Dendritic cell treated with granulocyte-macrophage colony-stimulating factor and Interleukin-4, amounts not matched to agents 40 ng/mL and 50 ng/mL, for 4 days (primary cell): ENCODE data around the gene MAMSTR.
"Not testable (repeated sequence)": the region's sequence is repeated elsewhere in the genome, so short reads cannot be mapped to it uniquely, and the experiment has no call there.

Experiments used
- H3K27ac Mint-ChIP-seq: one replicate; pipeline ENCODE4 v1.8.0; 2022; ENCODE audit warnings: mild to moderate bottlenecking, mixed read lengths
- H3K27me3 Mint-ChIP-seq: one replicate; pipeline ENCODE4 v1.8.0; 2022; ENCODE audit warnings: mild to moderate bottlenecking, mixed read lengths
- H3K36me3 Mint-ChIP-seq: one replicate; pipeline ENCODE4 v1.8.0; 2022; ENCODE audit warnings: low read depth, mixed read lengths
- H3K4me1 Mint-ChIP-seq: one replicate; pipeline ENCODE4 v1.8.0; 2022; ENCODE audit warnings: low read depth, mixed read lengths
- H3K4me3 Mint-ChIP-seq: one replicate; pipeline ENCODE4 v1.8.0; 2022; ENCODE audit warnings: mild to moderate bottlenecking, moderate library complexity, mixed read lengths
- H3K9me3 Mint-ChIP-seq: one replicate; pipeline ENCODE4 v1.8.0; 2022; ENCODE audit warnings: mixed read lengths
- intact Hi-C: fragments of 100-400 bp; cut with micrococcal nuclease; formaldehyde crosslinking; loops from one replicate; pipeline ENCODE4 v1.15.0; 2022

The MAMSTR gene

GRCh38 chr19:48696353-48697010 is 23.0 kb downstream of the MAMSTR start:
- Mint-ChIP-seq H3K27me3 (peaks cover 41% of the 10 kb centered on the region), H3K4me3 (peak overlapping the region; percentile 53), H3K36me3 (no peaks in the 10 kb centered on the region), H3K27ac (peak overlapping the region; percentile 35), H3K4me1 (peaks cover 17% of the 10 kb centered on the region), H3K9me3 (no peaks in the 10 kb centered on the region)
- intact Hi-C loops: no loop called here

GRCh38 chr19:48695743-48696352 is 23.7 kb downstream of the MAMSTR start, which contains the start of gene FUT2:
Gene FUT2, plus strand, starts transcription at chr19:48695971. Its CDS starts 6,986 bp downstream, at chr19:48702957.
- intact Hi-C loops: no loop called here
- peaks cover 41% of the 10 kb centered on the region for H3K27me3 Mint-ChIP-seq
- no peaks in the 10 kb centered on the region for H3K9me3 Mint-ChIP-seq
- H3K4me1 Mint-ChIP-seq: peaks cover 17% of the 10 kb centered on the region
- H3K27ac Mint-ChIP-seq: peak within 1 kb of the TSS; percentile 35
- H3K4me3 Mint-ChIP-seq: peak within 1 kb of the TSS; percentile 53
- no peaks in the 10 kb centered on the region for H3K36me3 Mint-ChIP-seq

GRCh38 chr19:48693629-48694028 is 25.9 kb downstream of the MAMSTR start:
- H3K4me3 Mint-ChIP-seq, H3K27ac Mint-ChIP-seq, H3K36me3 Mint-ChIP-seq, intact Hi-C loops, H3K9me3 Mint-ChIP-seq: not testable (repeated sequence)
- H3K27me3 Mint-ChIP-seq: peaks cover 41% of the 10 kb centered on the region
- H3K4me1 Mint-ChIP-seq: peaks cover 17% of the 10 kb centered on the region

GRCh38 chr19:48689449-48689848 is 30.1 kb downstream of the MAMSTR start:
- H3K27ac Mint-ChIP-seq: no peak overlapping the region
- intact Hi-C loops: no loop called here
- no peaks in the 10 kb centered on the region for H3K4me1 Mint-ChIP-seq

GRCh38 chr19:48687776-48688175 is 31.7 kb downstream of the MAMSTR start:
- Mint-ChIP-seq H3K4me3 (no peak overlapping the region), H3K27ac (no peak overlapping the region), H3K4me1 (no peaks in the 10 kb centered on the region), H3K36me3 (no peaks in the 10 kb centered on the region), H3K27me3 (peaks cover 4% of the 10 kb centered on the region), H3K9me3 (no peaks in the 10 kb centered on the region)
- intact Hi-C loops: no loop called here

More at GRCh38 chr19:48689449-48689848, 30.1 kb downstream of the MAMSTR start:
- H3K27me3 Mint-ChIP-seq: peaks cover 4% of the 10 kb centered on the region
- H3K36me3 Mint-ChIP-seq: no peaks in the 10 kb centered on the region
- H3K9me3 Mint-ChIP-seq: no peaks in the 10 kb centered on the region
- H3K4me3 Mint-ChIP-seq: no peak overlapping the region

- H3K4me1 Mint-ChIP-seq, H3K4me3 Mint-ChIP-seq, H3K27me3 Mint-ChIP-seq, H3K36me3 Mint-ChIP-seq, H3K27ac Mint-ChIP-seq, intact Hi-C loops, H3K9me3 Mint-ChIP-seq: not testable (repeated sequence)
Observed at GRCh38 chr19:48686637-48687036, 32.9 kb downstream of the MAMSTR start.

GRCh38 chr19:48686088-48686487 is 33.4 kb downstream of the MAMSTR start:
- Mint-ChIP-seq H3K4me1 (no peaks in the 10 kb centered on the region), H3K9me3 (no peaks in the 10 kb centered on the region), H3K36me3 (no peaks in the 10 kb centered on the region), H3K4me3 (no peak overlapping the region), H3K27ac (no peak overlapping the region), H3K27me3 (peaks cover 4% of the 10 kb centered on the region)
- intact Hi-C loops: no loop called here

- Mint-ChIP-seq H3K27ac (no peak overlapping the region), H3K4me3 (no peak overlapping the region), H3K4me1 (no peaks in the 10 kb centered on the region), H3K27me3 (peaks cover 4% of the 10 kb centered on the region), H3K9me3 (no peaks in the 10 kb centered on the region), H3K36me3 (no peaks in the 10 kb centered on the region)
- intact Hi-C loops: no loop called here
Observed at GRCh38 chr19:48685583-48685982, 33.9 kb downstream of the MAMSTR start.

- no peaks in the 10 kb centered on the region for H3K9me3 Mint-ChIP-seq
- H3K27me3 Mint-ChIP-seq: peaks cover 4% of the 10 kb centered on the region
- no peaks in the 10 kb centered on the region for H3K36me3 Mint-ChIP-seq
- intact Hi-C loops: no loop called here
- no peak overlapping the region for H3K27ac Mint-ChIP-seq
- no peaks in the 10 kb centered on the region for H3K4me1 Mint-ChIP-seq
- H3K4me3 Mint-ChIP-seq: peak overlapping the region; percentile 13
Observed at GRCh38 chr19:48683349-48683748, 36.2 kb downstream of the MAMSTR start.

- intact Hi-C loops: no loop called here
- Mint-ChIP-seq H3K9me3 (no peaks in the 10 kb centered on the region), H3K4me3 (no peak overlapping the region), H3K36me3 (no peaks in the 10 kb centered on the region), H3K27ac (no peak overlapping the region), H3K27me3 (peaks cover 6% of the 10 kb centered on the region), H3K4me1 (no peaks in the 10 kb centered on the region)
Observed at GRCh38 chr19:48681127-48681470, 38.4 kb downstream of the MAMSTR start.

GRCh38 chr19:48680436-48681126 is 38.9 kb downstream of the MAMSTR start:
- Mint-ChIP-seq H3K27ac (no peak overlapping the region), H3K4me1 (peaks cover 1% of the 10 kb centered on the region), H3K4me3 (no peak overlapping the region), H3K9me3 (no peaks in the 10 kb centered on the region), H3K27me3 (peaks cover 8% of the 10 kb centered on the region), H3K36me3 (no peaks in the 10 kb centered on the region)
- intact Hi-C loops: no loop called here

- H3K4me3 Mint-ChIP-seq, H3K27me3 Mint-ChIP-seq, H3K36me3 Mint-ChIP-seq, H3K4me1 Mint-ChIP-seq, H3K9me3 Mint-ChIP-seq, intact Hi-C loops, H3K27ac Mint-ChIP-seq: not testable (repeated sequence)
Observed at GRCh38 chr19:48680006-48680405, 39.5 kb downstream of the MAMSTR start.

GRCh38 chr19:48678201-48678600 is 41.3 kb downstream of the MAMSTR start:
- Mint-ChIP-seq H3K27me3 (peaks cover 22% of the 10 kb centered on the region), H3K36me3 (no peaks in the 10 kb centered on the region), H3K4me3 (no peak overlapping the region), H3K27ac (no peak overlapping the region), H3K4me1 (peaks cover 15% of the 10 kb centered on the region), H3K9me3 (no peaks in the 10 kb centered on the region)
- intact Hi-C loops: no loop called here

GRCh38 chr19:48676887-48677286 is 42.6 kb downstream of the MAMSTR start:
- no peaks in the 10 kb centered on the region for H3K9me3 Mint-ChIP-seq
- H3K27ac Mint-ChIP-seq: no peak overlapping the region
- peaks cover 22% of the 10 kb centered on the region for H3K27me3 Mint-ChIP-seq
- H3K4me1 Mint-ChIP-seq: peaks cover 15% of the 10 kb centered on the region
- intact Hi-C loops: no loop called here
- H3K36me3 Mint-ChIP-seq: no peaks in the 10 kb centered on the region
- no peak overlapping the region for H3K4me3 Mint-ChIP-seq
